Activated CD4-positive, CD25-positive, alpha-beta regulatory T cell treated with anti-CD3 and anti-CD28 coated beads, Interleukin-2, amount 50 U/mL, for 24 hours (primary cell): ENCODE measurements around the gene ERBB4.

Experiments
- ATAC-seq, 2 donors: fragments of 150-1000 bp; cut with Tn5 transposase; one replicate each; pipeline ENCODE4 v1.10.0; 2021; ENCODE audit warnings: mild to moderate bottlenecking in 1 of 2, moderate library complexity in 1 of 2

ERBB4 gene

GRCh38 chr2:211879323-211879722 lies 659.3 kb downstream of the ERBB4 start:
- ATAC-seq, result no peak

GRCh38 chr2:211877061-211877460 lies 661.5 kb downstream of the ERBB4 start:
- no peak for ATAC-seq

- no peak for ATAC-seq
Measured at GRCh38 chr2:211875488-211875887, 663.1 kb downstream of the ERBB4 start.

- ATAC-seq, result no peak
Measured at GRCh38 chr2:211868996-211869533, 669.5 kb downstream of the ERBB4 start.

DNA sequence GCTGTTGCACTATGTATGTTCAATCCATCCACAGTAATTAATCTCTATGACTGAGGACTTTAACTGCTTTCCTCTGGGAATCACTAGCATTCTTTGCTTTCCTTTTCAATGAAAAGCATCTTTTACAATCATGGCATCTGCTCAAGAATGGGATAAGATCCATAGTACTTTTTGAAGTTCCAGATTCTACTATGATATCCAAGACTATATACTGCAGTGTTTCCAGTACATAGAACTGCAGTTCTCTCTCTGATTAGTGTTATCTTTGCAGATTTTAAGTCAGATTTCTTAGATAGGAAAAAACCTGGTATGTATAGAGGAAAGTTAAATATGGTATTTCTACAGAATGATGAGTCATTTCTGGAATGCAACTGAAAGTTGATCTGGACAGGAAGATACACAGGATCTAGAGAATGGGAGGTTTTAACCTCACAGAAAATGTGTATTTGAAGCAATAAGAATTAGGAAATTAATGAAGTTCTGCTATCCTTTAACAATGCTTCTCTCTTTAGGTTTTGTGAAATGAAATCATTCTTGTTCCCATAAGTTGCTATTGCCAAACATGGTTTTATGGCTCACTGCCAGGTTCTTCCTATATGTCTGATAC lies 670.7 kb downstream of the ERBB4 start:
- no peak for ATAC-seq

DNA sequence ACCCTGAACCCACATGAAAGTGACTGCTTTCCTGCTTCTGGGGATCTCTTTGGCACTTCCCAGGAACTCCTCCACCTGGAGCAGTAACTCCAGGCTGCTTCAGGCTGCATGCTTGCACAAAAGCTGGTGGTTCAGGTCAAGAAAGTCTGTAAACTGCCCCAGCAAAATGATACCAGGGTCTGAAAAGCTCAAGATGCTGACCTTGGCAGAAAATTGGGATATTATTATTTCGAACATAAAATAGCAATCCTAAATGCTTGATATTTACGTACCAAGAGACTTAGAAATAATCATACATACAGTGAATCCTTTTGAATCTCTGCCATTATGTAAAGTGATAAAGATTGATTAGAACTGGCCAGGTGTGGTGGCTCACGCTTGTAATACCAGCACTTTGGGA lies 674.3 kb downstream of the ERBB4 start:
- ATAC-seq, result no peak

DNA sequence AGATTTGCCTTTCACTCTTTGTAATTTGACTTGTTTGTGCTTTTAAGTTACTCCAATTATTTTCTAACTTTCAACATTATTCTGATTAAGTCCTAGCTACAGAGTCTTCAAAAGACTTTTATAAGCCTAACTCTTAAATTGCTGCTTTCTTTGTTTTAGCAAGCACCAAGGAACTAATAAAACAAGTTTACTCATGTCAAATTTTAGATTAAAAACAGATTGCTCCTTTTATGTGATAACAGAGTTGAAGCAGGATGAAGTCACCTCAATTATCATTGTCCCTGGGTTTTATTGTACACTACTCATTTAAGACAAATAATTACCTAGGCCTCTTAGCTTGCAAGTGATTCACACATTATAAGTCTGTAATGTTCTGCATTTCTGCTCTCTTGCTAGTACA lies 678.4 kb downstream of the ERBB4 start:
- no peak for ATAC-seq

DNA sequence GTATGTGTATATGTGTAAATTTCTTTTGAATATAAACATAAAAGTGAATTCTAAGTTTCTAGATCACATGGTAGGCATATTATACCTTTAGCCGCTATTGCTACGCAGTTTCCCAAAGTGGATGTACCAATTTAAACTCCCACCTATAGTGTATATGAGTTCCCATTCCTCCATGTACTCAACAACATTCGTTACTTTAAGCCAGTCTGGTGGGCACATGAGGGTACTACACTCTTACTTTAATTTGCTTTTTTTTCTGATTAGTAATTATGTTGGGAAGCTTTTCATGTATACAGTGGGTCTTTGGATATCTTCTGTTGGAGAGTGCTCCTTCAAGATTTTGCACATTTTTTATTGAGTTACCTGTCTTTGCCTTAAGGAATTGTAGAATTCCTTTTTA lies 683.8 kb downstream of the ERBB4 start:
- no peak for ATAC-seq

DNA sequence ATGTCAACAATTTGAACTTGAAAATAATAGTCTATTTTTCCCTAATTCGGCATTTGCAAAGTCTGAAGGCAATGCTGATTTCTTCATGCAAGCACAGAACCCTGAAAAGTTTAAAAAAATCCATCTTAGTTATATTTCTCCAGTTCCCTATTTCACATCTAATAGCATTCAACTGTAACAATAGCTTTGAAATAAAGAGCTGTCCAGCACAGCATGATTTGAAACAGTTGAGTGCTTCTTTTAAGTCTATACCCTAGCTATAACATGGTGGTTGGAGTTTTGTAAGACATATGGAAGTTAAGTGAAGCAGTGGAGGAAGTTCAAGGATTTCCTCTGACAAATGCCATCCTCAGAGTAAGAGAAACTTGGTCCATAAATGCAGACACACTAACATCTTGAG lies 691.9 kb downstream of the ERBB4 start:
- ATAC-seq, result no peak

GRCh38 chr2:211846036-211846400 lies 692.6 kb downstream of the ERBB4 start:
- no peak for ATAC-seq

DNA sequence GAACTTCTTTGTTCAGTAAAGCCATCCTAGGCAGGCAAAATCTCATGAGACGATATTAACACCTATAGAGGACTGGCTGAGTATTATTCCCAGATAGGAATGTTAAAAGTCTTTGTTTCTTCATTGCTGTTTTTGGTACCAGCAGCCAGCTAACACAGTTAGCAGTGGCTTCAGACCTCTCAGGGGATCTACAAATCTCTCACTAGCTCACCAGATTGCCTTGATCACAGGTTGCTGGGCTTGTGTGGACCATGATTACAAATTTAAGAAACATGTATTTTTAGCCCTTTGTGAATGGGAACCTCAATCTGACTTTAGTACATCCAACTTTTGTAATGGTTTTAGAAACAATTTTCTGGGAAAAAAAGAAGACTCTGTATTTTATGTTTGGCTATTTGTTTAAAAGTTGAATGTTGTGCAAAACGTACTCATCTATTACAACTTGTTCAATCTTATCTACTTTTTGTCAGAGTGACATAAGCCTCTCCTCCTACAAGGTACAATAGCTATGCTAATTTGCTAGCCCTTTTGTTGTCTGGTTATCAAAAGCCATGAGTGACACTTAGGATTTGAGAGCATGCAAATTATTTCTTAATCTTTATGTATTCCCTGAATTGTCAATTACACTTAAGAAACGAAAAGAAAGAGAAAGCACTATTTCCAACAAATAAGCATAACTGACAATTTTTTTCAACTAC lies 693.1 kb downstream of the ERBB4 start:
- ATAC-seq, result no peak

DNA sequence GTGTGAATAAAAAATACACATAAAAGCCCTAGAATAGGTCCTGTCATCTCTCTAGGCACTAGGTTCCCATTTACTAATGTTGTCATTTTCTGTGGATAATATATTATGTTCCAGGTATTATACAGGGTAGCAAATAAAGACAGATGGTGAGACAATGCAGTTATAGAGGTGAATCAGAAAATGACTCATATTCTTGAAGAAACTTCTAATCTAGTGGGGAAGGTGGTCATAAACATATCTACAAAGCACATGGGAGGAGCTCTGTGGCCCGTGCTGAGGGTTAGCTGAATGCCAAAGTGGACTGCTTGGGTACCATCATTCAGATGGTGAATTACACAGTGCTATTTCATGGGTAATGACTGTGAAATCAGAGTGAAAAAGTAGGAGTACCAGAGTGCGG lies 700.9 kb downstream of the ERBB4 start:
- no peak for ATAC-seq

GRCh38 chr2:211837206-211837605 lies 701.4 kb downstream of the ERBB4 start:
- ATAC-seq, result no peak

GRCh38 chr2:211836409-211836808 lies 702.2 kb downstream of the ERBB4 start:
- ATAC-seq, result no peak

DNA sequence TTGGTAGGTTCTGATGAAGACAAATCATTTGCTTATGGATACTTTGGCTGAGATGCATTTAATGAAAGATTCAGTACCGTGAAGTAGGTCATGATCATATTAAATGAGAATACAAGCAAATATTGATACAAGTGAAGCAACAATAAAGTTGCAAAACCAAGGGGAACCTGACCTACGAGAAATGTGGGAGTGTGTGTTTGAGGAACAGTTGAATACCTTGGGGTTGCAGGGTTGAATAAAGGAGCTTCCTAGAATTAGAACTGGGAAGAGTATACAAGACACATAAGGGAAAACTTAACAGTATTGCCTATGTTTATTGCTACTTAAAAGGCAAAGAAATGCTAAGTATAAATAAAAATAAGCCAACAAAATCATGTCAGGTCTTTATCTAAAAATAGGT lies 702.9 kb downstream of the ERBB4 start:
- ATAC-seq, result no peak

GRCh38 chr2:211833582-211834279 lies 704.9 kb downstream of the ERBB4 start:
- ATAC-seq, result no peak

DNA sequence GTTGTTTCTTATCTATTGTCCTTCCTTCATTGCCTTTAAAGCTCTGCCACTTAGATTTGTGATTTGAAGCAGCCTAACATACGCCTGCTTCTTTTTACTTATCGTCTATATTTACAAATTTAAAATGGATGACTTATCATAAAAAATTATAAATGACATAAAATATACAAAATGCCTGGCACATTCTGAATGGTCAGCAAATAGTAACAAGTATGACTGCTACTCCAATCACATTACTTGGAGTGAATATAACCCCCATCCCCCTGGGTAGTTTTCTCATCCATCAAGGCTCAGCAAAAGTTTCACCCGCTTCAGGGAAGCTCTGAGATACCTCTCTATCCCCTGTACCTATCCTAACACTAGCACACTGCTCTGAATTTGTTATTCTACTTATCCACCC lies 708.9 kb downstream of the ERBB4 start:
- ATAC-seq, result no peak

- no peak for ATAC-seq
Measured at GRCh38 chr2:211823886-211824479, 714.6 kb downstream of the ERBB4 start.

GRCh38 chr2:211822686-211823335 lies 715.8 kb downstream of the ERBB4 start:
- ATAC-seq, result no peak

DNA sequence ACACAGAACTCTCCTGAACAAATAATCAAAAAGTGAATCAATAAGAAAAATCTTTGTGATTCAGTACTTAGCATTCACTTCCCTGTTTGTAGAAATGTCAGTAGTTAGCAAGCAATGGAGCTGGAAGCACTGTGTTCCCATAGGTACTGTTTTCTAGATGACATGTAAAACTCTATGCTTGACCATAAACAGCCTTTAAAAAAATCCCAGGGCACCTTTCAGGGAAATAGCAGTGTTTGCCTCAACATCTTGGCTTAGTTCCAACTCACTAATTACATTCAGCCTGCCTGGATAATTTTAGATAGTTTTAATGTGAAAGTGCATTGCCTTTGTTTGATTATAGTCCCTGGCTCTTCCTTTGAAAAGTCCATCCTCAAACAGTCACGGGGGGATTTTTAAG lies 721.8 kb downstream of the ERBB4 start:
- no peak for ATAC-seq

DNA sequence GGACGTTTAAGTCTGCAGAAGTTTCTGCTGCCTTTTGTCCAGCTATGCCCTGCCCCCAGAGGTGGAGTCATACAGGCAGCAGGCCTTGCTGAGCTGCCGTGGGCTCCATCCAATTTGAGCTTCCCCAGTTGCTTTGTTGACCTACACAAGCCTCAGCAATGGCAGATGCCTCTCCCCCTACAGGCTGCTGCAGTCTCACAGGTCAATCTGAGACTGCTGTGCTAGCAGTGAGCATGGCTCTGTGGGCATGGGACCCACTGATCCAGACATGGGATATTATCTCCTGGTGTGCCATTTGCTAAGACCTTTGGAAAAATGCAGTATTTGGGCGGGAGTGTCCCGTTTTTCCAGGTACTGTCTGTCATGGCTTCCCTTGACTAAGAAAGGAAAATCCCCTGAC lies 726.0 kb downstream of the ERBB4 start:
- ATAC-seq, result no peak

DNA sequence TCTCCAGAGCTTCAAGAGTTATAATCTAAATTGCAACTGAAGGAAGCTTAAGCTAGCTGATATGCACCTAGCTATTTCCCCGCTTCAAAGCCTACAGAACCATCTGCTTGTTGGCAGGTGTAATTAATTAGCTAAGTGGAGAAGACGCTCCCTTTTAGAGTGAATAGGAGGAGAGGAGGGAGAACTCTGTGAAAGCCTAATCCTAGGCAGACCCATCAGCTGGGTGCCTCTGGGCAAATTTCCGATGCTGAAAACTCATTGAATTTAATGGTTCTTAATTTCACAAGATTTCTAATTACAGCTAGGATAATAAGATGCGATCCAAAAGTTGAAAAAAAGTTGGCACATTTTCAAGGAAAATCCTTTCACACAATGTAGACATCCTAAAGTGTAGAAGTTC lies 735.9 kb downstream of the ERBB4 start:
- ATAC-seq, result no peak

DNA sequence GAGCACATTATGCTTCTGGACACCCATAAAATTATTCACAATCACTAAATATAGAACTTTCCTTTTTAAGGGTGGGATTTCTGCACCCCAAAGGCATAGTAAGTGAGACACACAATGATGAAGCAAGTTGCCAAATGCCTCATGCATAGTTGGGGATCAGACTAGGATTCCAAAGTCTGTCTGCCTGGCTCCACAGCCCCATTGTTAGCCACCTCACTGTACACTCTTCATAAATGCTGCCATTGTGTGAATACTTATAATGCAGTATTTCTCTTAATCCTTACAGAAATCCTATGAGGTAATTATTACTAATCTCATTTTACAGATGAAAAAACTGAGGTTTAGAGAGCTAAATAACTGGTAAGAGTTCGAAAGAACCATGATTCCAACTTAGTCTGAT lies 738.6 kb downstream of the ERBB4 start:
- no peak for ATAC-seq
